Common myeloid progenitor, CD34-positive (primary cell): ENCODE data around the gene SBF2.
A peak's percentile ranks its signal among the peaks of the same experiment; 100 is the strongest.

Source experiments
- CTCF ChIA-PET: fragments of 350-600 bp; sonication (Branson Sonifier 250); formaldehyde crosslinking; loops from one replicate; lab custom pipeline; 2021; ENCODE audit warnings: antibody characterized with exemption; lab: Charles Lee
- POLR2A ChIA-PET: fragments of 350-600 bp; sonication (Branson Sonifier 250); formaldehyde crosslinking; loops from one replicate; lab custom pipeline; 2021; ENCODE audit warnings: antibody characterized with exemption; lab: Charles Lee
- DNase-seq, 3 donors: peaks; one replicate each; pipeline versions ENCODE4 v3.0.0 to v3.0.0-alpha.2; 2013
- H3K27ac ChIP-seq, 2 experiments: 1 replicate in 1 of 2; 2 replicates in 1 of 2; pipeline ENCODE4 v1.7.0; 2013; ENCODE audit warnings: inconsistent platforms in 2 of 2, low read length in 2 of 2, mild to moderate bottlenecking in 2 of 2, low read depth in 1 of 2, moderate library complexity in 1 of 2; ENCODE audit not compliant: severe bottlenecking in 2 of 2, insufficient read depth in 1 of 2, poor library complexity in 1 of 2
- H3K27me3 ChIP-seq, 5 experiments: replicated peaks in 2 of 5; 1 replicate in 3 of 5; 2 replicates in 2 of 5; pipeline versions ENCODE4 v1.6.1 to v1.7.0; 2013; ENCODE audit warnings: low read length in 4 of 5, mild to moderate bottlenecking in 2 of 5, moderate library complexity in 2 of 5, inconsistent platforms in 1 of 5; ENCODE audit not compliant: insufficient read depth in 5 of 5, control insufficient read depth in 4 of 5
- H3K36me3 ChIP-seq, 4 experiments: 1 replicate in 2 of 4; 2 replicates in 2 of 4; pipeline versions ENCODE4 v1.6.1 to v1.7.0; 2013; ENCODE audit warnings: low read length in 3 of 4, control low read depth in 1 of 4, mild to moderate bottlenecking in 1 of 4; ENCODE audit not compliant: control insufficient read depth in 4 of 4, insufficient read depth in 4 of 4
- H3K4me1 ChIP-seq, 4 experiments: 1 replicate in 3 of 4; 2 replicates in 1 of 4; pipeline versions ENCODE4 v1.6.1 to v1.7.1; 2013; ENCODE audit warnings: low read length in 3 of 4, mild to moderate bottlenecking in 3 of 4, control low read depth in 1 of 4, inconsistent platforms in 1 of 4, moderate library complexity in 1 of 4; ENCODE audit not compliant: control insufficient read depth in 4 of 4, insufficient read depth in 4 of 4; ENCODE audit errors: control extremely low read depth in 1 of 4
- H3K4me3 ChIP-seq, 7 experiments: 1 replicate in 4 of 7; 2 replicates in 3 of 7; pipeline versions ENCODE4 v1.5.1 to v1.7.0; 2013; ENCODE audit warnings: mild to moderate bottlenecking in 7 of 7, low read length in 6 of 7, moderate library complexity in 6 of 7, inconsistent platforms in 2 of 7, low read depth in 2 of 7, control low read depth in 1 of 7; ENCODE audit not compliant: insufficient read depth in 4 of 7, control insufficient read depth in 1 of 7; ENCODE audit errors: extremely low read depth in 1 of 7
- H3K9me3 ChIP-seq, 5 experiments: 1 replicate in 4 of 5; 2 replicates in 1 of 5; pipeline versions ENCODE4 v1.6.1 to v1.7.1; 2013; ENCODE audit warnings: low read length in 4 of 5, mild to moderate bottlenecking in 2 of 5, inconsistent platforms in 1 of 5, low read depth in 1 of 5, moderate library complexity in 1 of 5; ENCODE audit not compliant: control insufficient read depth in 4 of 5, insufficient read depth in 2 of 5; ENCODE audit errors: control extremely low read depth in 1 of 5
- WGBS: methylation state at CpG from one replicate; pipeline ENCODE4 v1.1.5; 2013; ENCODE audit not compliant: insufficient coverage; 5-methylcytosine and 5-hydroxymethylcytosine counted together

SBF2 gene

DNA sequence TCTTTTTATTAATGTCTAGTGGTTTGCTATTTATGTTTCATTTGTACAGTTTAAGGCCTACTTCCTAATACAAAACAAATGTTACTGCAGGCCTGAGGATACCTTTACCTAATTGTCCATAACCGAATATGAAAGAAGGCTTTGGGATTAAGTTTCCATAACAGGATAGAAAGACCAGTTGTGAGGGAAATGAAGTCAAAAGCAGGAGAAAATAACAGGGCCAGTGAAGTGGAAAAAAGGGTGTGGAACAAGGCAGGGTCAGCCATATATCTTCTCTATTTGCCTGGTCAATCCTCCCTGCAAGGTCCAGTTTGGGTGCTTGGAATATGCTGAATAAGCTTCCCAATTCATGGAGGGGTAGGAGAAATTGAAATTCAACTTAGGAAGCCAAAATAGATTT, 418.6 kb downstream of the SBF2 start:
- ChIA-PET POLR2A (no interaction called here), CTCF (interaction anchor here (1.0 kb wide), 1 partner anchor 32 kb away, joined by 4 read pairs; no protein-coding TSS in a partner anchor)

DNA sequence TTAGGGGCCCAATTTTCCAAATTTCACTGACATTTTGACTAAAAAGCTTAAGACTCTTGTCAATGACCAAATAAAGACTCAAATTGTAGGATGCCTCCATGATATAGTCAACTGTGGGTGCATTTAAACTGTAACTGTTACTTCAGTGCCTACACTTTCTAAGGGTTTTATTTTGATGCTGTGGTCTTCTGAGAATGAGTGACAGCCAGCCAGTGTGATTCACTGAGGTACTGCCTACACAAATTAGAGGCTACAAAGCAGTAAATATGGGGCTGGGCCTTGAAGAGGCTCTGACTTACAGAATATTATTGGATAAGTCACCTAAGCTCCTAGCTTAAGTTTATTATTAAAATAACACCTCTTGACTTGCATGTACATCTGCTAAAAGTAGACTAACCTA, 419.6 kb downstream of the SBF2 start:
- Histone ChIP-seq H3K27ac (no peak overlapping the region), H3K4me3 (no peak overlapping the region), H3K4me1 (no peaks in the 10 kb centered on the region), H3K36me3 (peaks cover 0 to 4% (median 1%) of the 10 kb centered on the region in 4 experiments), H3K9me3 (peaks cover 0 to 12% (median 4%) of the 10 kb centered on the region in 5 experiments), H3K27me3 (no peaks in the 10 kb centered on the region)
- POLR2A ChIA-PET = interaction anchor here (0.6 kb wide), 1 partner anchor 69 kb away, joined by 3 read pairs; no protein-coding TSS in a partner anchor
- no peak for DNase-seq
- CTCF ChIA-PET = interaction anchor here (1.0 to 1.2 kb wide), 2 partner anchors 33 to 98 kb away, joined by 4 read pairs; no protein-coding TSS in a partner anchor

More for the DNA sequence above, 418.6 kb downstream of the SBF2 start:
- Histone ChIP-seq H3K4me3 (no peak overlapping the region), H3K4me1 (no peaks in the 10 kb centered on the region), H3K9me3 (peaks cover 0 to 12% (median 4%) of the 10 kb centered on the region in 5 experiments), H3K27me3 (no peaks in the 10 kb centered on the region), H3K36me3 (peaks cover 0 to 4% (median 1%) of the 10 kb centered on the region in 4 experiments), H3K27ac (no peak overlapping the region)
- no peak for DNase-seq
- WGBS = 100% methylated on average over 1 of the region's 1 CpG

- no peak for DNase-seq
- ChIA-PET POLR2A (no interaction called here), CTCF (no interaction called here)
- peaks cover 0 to 4% (median 1%) of the 10 kb centered on the region in 4 experiments for H3K36me3 ChIP-seq
- H3K4me1 ChIP-seq = no peaks in the 10 kb centered on the region
- no peaks in the 10 kb centered on the region for H3K27me3 ChIP-seq
- no peak overlapping the region for H3K4me3 ChIP-seq
- WGBS = no CpG with 5 or more reads among the region's 3 CpGs
- H3K27ac ChIP-seq = no peak overlapping the region
- H3K9me3 ChIP-seq = peaks cover 0 to 14% (median 4%) of the 10 kb centered on the region in 5 experiments
Observed at GRCh38 chr11:9868641-9869040, 425.4 kb downstream of the SBF2 start.

DNA sequence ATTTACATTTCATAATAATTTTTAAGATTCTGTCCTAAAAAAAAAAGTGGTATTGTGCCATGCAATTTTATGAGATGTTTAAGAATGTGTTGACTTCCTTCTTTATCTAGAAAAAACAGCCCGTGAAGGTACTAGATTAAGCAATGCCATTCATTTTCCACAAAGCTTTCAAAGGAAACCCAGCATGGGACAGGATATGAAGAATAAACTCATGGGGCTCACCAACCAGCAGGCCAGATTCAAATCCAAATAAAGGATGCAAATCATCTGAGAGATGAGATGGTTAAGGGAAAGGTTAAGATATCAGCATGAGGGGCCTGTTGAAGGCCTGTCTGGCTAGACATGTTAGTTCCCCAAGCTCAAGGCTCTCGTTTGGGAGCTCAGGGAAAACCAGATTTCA, 431.0 kb downstream of the SBF2 start:
- no peaks in the 10 kb centered on the region for H3K27me3 ChIP-seq
- no peak overlapping the region for H3K27ac ChIP-seq
- CTCF ChIA-PET = interaction anchor here (1.1 kb wide), 1 partner anchor 9 kb away, joined by 3 read pairs; no protein-coding TSS in a partner anchor
- H3K36me3 ChIP-seq = no peaks in the 10 kb centered on the region
- no peak overlapping the region for H3K4me3 ChIP-seq
- POLR2A ChIA-PET = no interaction called here
- H3K4me1 ChIP-seq = peaks cover 15 to 26% (median 24%) of the 10 kb centered on the region in 4 experiments
- H3K9me3 ChIP-seq = peaks cover 0 to 3% (median 0%) of the 10 kb centered on the region in 5 experiments
- DNase-seq = peak in 2 of 3 donors; percentile 6 to 16
- WGBS = 75% methylated on average over 1 of the region's 2 CpGs

DNA sequence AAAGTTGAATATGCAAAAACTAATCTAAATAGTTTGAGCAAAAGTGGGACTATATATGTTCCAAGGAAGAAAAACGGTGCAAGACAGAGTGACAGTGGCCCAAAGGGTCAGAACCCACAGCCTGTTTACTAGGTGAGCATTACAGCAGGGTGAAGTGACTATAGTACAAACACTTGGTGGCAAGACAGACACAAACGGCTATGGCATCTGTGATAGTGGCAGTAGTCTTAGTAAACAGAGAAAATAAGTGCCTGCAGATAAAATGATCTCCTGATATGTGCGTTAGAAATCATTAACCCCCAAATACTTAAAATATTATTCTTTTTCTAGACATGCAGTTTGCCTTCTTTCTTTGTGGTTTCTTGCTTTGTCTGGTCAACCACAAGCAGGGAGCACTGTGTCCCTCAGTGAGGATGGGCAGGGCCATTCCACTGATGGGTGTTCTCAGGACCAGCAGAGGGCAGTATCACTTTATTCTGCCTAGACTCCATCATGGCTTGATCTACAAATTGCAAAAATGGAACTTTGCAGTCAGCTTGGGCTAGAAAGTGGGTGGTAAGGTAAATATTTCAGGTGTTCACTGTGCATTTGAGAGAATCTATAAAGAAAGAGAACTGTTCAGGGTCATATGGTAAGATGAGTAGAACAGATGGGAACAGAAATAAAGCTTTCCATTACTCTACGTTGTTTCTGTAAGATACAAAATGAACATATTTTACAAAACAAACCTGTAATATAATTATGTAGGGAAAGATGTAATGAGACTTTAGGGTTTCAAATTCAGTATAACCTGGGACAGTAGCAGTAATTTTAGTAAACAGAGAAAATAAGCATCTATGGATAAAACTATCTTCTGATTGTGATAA, 431.9 kb downstream of the SBF2 start:
- Histone ChIP-seq H3K4me1 (peaks cover 15 to 28% (median 25%) of the 10 kb centered on the region in 4 experiments), H3K4me3 (no peak overlapping the region), H3K36me3 (peaks cover 0 to under 1% (median under 1%) of the 10 kb centered on the region in 4 experiments), H3K9me3 (peaks cover 0 to 3% (median 0%) of the 10 kb centered on the region in 5 experiments), H3K27me3 (no peaks in the 10 kb centered on the region), H3K27ac (no peak overlapping the region)
- ChIA-PET CTCF (interaction anchor here (1.0 to 1.6 kb wide), 3 partner anchors 8 to 111 kb away, joined by 3 to 4 read pairs (median 4); no protein-coding TSS in a partner anchor), POLR2A (no interaction called here)
- DNase-seq = peak; percentile 60 to 68 (median 64)
- WGBS = 100% methylated on average over 1 of the region's 4 CpGs

- no peaks in the 10 kb centered on the region for H3K27me3 ChIP-seq
- no peaks in the 10 kb centered on the region for H3K9me3 ChIP-seq
- H3K27ac ChIP-seq = peak overlapping the region in 1 of 2 experiments; percentile 63
- WGBS = 100% methylated on average over 1 of the region's 5 CpGs
- CTCF ChIA-PET = interaction anchor here (1.0 kb wide), 2 partner anchors 113 to 130 kb away, joined by 3 read pairs; no protein-coding TSS in a partner anchor
- POLR2A ChIA-PET = interaction anchor here (0.6 kb wide), 1 partner anchor 23 kb away, joined by 3 read pairs; no protein-coding TSS in a partner anchor
- peak in 2 of 3 donors; percentile 44 to 51 for DNase-seq
- no peak overlapping the region for H3K4me3 ChIP-seq
- peaks cover 15 to 28% (median 25%) of the 10 kb centered on the region in 4 experiments for H3K4me1 ChIP-seq
- peaks cover 4 to 16% (median 13%) of the 10 kb centered on the region in 4 experiments for H3K36me3 ChIP-seq
Observed at GRCh38 chr11:9859554-9860305, 434.3 kb downstream of the SBF2 start.
